Fibroblast of villous mesenchyme (primary cell): ENCODE results near the gene LIFR. TPM values are rescaled to one million over a fixed set of nuclear protein-coding genes. Genes with fewer than 3 reads are reported as not detected.

Experiments used
- DNase-seq: peaks from one replicate; pipeline ENCODE4 v3.0.0-alpha.2; 2010; ENCODE audit warnings: low read depth
- H3K4me3 ChIP-seq: 2 replicates; pipeline ENCODE4 v1.5.1; 2011; ENCODE audit warnings: low read depth, mild to moderate bottlenecking, low read length
- total RNA-seq: library from RNA; depleted of rRNA; stranded (reverse); fragments of >200 nt; gene quantifications from 2 replicates; pipeline ENCODE4 v1.2.3, GENCODE V29; 2012
- TF ChIP-seq, protein P1 (sequence below): IDR thresholded peaks from 2 replicates; pipeline ENCODE4 v1.5.1; 2012; ENCODE audit warnings: low read depth, mild to moderate bottlenecking, low read length; ENCODE audit not compliant: insufficient read depth

Gene LIFR
- total RNA-seq, 1 donor: 40.2 TPM

DNA sequence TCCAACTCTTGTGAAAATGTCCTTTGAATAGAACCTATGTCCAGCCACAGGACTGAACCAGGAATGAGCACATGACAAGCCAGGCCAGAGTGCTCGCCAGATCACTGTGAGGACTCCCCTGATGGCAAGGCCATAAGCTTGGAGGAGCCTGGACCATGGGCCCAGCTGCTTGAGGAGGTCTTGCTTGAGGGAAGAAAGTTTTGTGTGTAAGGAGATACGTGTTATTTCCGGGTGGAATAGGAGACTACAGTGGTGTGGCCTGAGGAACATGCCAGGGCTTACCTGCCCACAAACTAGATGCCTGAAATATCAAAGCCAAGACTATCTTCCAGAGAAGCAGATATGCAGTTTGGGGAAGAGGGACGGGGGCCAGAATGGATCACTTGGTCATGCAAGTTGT is 84.7 kb downstream of the LIFR start:
- no peak for DNase-seq
- TF ChIP-seq, protein P1, sequence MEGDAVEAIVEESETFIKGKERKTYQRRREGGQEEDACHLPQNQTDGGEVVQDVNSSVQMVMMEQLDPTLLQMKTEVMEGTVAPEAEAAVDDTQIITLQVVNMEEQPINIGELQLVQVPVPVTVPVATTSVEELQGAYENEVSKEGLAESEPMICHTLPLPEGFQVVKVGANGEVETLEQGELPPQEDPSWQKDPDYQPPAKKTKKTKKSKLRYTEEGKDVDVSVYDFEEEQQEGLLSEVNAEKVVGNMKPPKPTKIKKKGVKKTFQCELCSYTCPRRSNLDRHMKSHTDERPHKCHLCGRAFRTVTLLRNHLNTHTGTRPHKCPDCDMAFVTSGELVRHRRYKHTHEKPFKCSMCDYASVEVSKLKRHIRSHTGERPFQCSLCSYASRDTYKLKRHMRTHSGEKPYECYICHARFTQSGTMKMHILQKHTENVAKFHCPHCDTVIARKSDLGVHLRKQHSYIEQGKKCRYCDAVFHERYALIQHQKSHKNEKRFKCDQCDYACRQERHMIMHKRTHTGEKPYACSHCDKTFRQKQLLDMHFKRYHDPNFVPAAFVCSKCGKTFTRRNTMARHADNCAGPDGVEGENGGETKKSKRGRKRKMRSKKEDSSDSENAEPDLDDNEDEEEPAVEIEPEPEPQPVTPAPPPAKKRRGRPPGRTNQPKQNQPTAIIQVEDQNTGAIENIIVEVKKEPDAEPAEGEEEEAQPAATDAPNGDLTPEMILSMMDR: no peak
- H3K4me3 ChIP-seq: no peak overlapping the region

DNA sequence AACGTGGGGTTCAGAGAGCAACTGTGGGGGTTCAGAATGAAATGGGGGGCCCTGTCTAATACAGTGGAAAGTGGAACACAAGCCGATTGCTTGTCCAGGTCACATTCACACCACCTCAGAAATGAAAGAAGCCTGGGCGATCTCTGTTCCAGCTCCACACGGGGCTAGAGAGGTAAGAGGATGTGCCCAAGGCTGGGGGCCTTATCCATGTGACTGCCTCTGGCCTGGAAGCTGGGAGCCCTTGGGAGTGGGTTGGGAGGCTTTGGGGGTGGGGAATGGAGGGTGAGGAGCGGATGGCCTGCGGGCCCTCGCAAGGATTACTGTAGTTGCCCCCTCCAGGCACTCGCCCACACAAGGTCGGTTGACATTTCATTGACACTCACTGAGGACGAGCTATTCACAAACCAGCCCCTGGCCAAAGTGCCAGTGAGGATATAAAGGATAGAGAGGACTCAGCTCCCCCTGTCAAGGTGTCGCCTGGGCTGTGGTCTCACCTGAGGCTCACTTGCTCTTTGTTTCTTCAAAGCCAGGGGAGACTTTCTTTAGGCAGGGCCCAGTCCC is 86.7 kb downstream of the LIFR start:
- DNase-seq: no peak
- H3K4me3 ChIP-seq: no peak overlapping the region
- TF ChIP-seq, protein P1: no peak

DNA sequence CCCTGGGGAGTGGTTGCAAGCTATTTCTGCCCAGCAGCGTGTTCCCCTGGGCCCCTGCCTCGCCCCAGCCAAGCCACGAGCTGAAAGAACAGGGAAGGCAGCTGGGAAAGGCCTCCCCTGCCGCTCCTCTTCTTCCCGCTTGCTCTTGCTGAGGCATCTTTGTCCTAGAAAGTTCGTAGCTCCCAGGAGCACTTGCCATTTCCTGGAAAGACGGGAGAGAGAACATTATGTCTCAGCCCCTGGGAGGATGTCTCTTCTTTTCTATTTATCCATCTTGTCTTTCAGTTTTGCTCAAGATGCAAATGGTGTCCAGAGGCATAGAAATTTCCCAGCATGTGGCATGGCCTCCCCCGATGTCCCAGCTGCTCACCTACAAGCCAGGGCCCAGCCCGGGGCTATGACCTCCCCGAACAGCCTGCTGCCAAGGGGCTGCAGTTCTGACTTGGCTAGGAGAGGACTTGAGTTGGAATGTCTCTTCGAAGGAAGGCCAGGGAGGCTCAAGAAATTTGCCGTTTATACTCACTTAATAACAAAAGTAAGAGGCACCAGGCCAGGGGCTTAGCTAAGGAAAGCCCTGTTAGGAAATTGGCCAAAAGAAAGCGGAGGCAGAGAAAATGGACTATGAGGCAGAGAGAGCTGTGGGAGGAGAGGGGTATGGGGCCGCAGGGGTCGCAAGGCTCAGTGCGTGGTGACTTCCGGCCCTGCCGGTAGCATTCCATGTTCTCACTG is 87.3 kb downstream of the LIFR start:
- TF ChIP-seq, protein P1: no peak
- no peak for DNase-seq
- no peak overlapping the region for H3K4me3 ChIP-seq

DNA sequence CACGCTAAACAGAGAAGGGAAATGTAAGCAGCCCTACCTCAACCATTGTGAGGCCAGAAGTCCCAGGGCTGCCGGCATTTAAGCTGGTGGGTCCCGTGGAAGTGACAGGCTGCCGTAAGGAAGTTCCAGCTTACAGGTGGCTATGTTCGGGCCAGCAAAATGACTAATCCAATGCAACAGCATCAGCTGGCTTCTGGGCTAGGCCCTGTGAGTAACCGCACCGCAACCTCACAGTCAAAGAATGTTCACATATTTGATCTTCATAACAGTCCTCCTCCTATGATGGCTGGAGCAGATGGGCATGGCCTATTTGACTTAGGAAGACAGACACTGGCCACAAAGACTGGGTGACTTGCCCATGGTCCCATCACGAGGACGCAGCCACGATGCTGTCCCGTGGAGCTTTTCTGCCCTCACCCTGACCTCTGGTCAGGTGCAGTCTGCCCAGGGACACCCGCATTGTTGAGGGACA is 88.2 kb downstream of the LIFR start:
- TF ChIP-seq, protein P1: no peak
- DNase-seq: peak; percentile 92
- H3K4me3 ChIP-seq: no peak overlapping the region

DNA sequence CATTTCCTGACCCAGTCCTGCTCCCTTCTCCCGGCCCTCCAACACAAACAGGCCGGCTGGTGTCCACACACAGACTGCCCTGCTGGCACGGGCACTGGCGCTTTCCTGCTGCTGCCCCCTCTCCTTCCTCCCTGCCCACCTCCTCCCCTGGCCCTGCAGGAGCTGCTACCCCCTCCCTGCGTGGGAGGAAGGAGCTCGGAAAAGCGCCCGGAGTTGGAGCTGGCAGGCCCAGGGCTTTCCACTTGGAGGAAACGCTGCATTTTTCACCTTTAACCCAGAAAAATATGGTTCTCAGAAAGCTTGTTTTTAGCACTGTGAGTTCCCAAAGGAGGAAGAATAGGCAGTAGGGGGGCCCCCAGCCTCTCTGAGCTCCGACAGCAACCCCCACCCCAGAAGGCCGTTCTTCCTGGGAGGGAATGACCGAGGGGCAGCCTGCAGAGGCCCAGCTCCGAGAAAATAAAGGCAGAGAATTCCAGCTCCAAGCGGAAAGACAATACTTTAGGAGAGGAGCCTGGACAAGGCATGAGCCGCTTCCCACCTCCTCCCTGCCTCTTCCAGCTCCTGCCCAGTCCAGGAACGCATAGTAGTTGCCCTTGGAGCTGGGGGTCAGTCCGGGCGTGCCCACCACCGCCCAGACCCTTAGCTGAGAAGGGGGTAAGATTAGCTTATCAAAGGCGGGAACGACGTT is 88.9 kb downstream of the LIFR start:
- TF ChIP-seq, protein P1: no peak
- DNase-seq: peak; percentile 61
- no peak overlapping the region for H3K4me3 ChIP-seq

DNA sequence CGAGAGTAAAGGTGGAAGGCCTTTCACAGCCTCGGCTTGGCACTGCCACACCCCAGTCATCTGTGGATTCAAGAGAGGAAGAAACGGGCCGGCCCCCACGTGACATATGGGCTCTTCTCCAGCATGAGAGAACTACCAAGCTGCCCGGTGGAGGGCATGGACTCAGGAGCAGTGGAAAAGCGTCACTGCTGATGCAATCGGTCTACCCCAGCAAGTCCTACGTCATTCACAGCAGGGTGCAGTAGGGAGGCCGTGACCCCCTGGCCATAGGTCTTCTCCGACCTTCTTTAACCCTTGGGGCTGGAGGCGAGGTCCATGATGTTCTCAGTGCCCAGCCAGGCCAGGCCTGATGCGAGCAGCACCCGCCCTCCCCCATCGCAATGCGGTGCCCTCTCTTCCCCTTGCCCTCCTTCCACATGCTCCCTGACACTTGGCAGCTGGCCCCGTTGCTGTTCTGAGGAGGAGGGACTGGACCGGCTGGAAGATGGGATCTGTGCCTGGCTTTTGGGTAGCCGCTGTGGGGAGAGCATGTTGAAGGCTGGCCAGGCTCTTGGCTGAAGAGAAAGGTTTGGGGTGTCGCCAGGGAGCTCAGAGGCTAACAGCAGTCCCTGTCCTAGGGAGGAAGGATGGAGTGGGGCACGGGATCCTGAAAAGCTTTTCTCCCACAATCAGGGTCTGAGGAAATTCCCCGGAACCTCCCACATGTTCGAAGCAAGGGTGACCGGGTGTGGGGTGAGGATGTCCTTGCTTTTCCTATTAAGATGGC is 89.8 kb downstream of the LIFR start:
- TF ChIP-seq, protein P1: no peak
- peak; percentile 87 for DNase-seq
- no peak overlapping the region for H3K4me3 ChIP-seq
